Measurements from ENCODE around the gene COLEC12.

- no peak for TF ChIP-seq PATZ1 (CRISPR knock-in tag; IDR thresholded peaks at IDR 0.05; ENCODE audit: borderline replicate concordance)
- no peak for TF ChIP-seq ISL1 (CRISPR knock-in tag; IDR thresholded peaks at IDR 0.05)
- TF ChIP-seq ZNF8 (CRISPR knock-in tag; IDR thresholded peaks at IDR 0.05), result no peak
- TF ChIP-seq CREB5 (CRISPR knock-in tag; IDR thresholded peaks at IDR 0.05; ENCODE audit: low read depth), result no peak
- no peak for TF ChIP-seq TSHZ2 (CRISPR knock-in tag; IDR thresholded peaks at IDR 0.05)
- TF ChIP-seq PPARA (CRISPR knock-in tag; IDR thresholded peaks at IDR 0.05; ENCODE audit: borderline replicate concordance), result no peak
- no peak for TF ChIP-seq BACH2 (CRISPR knock-in tag; IDR thresholded peaks at IDR 0.05; ENCODE audit: borderline replicate concordance)
- no peak for TF ChIP-seq ESRRG (CRISPR knock-in tag; IDR thresholded peaks at IDR 0.05)
- TF ChIP-seq TCF4 (CRISPR knock-in tag; IDR thresholded peaks at IDR 0.05; ENCODE audit: borderline replicate concordance), result no peak
- TF ChIP-seq OSR1 (CRISPR knock-in tag; IDR thresholded peaks at IDR 0.05), result no peak
- TF ChIP-seq ZC3H10 (CRISPR knock-in tag; IDR thresholded peaks at IDR 0.05), result no peak
These were observed 124.2 kb downstream of the COLEC12 start for GRCh38 chr18:376311-376710.

Data from SK-N-SH treated with all-trans-retinoic acid at 6 μM for 48 hours (cell line).